HepG2 (cell line): Measurements from ENCODE around the gene MCRIP2. TPM values are rescaled to one million over a fixed set of nuclear protein-coding genes. Genes with fewer than 3 reads are reported as not detected.

Source experiments
- ADNP ChIP-seq: sonication (generic); formaldehyde crosslinking; IDR thresholded peaks from 2 replicates; pipeline ENCODE4 v1.4.0; 2020; ENCODE audit warnings: missing genetic modification reagents
- AGO1 ChIP-seq: fragments of 200-400 bp; formaldehyde crosslinking; IDR thresholded peaks from 2 replicates; pipeline ENCODE4 v1.6.1; 2017; ENCODE audit warnings: mild to moderate bottlenecking, low read depth, low read length, moderate library complexity; ENCODE audit not compliant: poor library complexity, severe bottlenecking
- ELF3 ChIP-seq: IDR thresholded peaks from 2 replicates; pipeline ENCODE4 v1.6.1; 2016; ENCODE audit warnings: missing genetic modification reagents, missing compliant biosample characterization
- HHEX ChIP-seq: IDR thresholded peaks from 2 replicates; pipeline ENCODE4 v1.6.1; 2016; ENCODE audit warnings: control low read depth
- ISL2 ChIP-seq: sonication (generic); formaldehyde crosslinking; IDR thresholded peaks from 2 replicates; pipeline ENCODE4 v1.5.0; 2020; ENCODE audit warnings: missing genetic modification reagents
- MYC ChIP-seq: sonication (generic); formaldehyde crosslinking; IDR thresholded peaks from 2 replicates; pipeline ENCODE4 v1.9.0; 2021; ENCODE audit warnings: missing genetic modification reagents, borderline replicate concordance
- NR2F6 ChIP-seq, 2 experiments: IDR thresholded peaks; 2 replicates each; pipeline ENCODE4 v1.6.1; 2016; ENCODE audit warnings: antibody characterized with exemption in 1 of 2, mild to moderate bottlenecking in 1 of 2
- POGZ ChIP-seq: sonication (generic); formaldehyde crosslinking; IDR thresholded peaks from 2 replicates; pipeline ENCODE4 v1.4.0; 2020; ENCODE audit warnings: mild to moderate bottlenecking, missing genetic modification reagents
- RAD21 ChIP-seq: fragments of 450-650 bp; formaldehyde crosslinking; IDR thresholded peaks from 2 replicates; pipeline ENCODE4 v1.5.0; 2020; ENCODE audit warnings: mild to moderate bottlenecking
- RXRB ChIP-seq: IDR thresholded peaks from 2 replicates; pipeline ENCODE4 v1.6.1; 2016; ENCODE audit warnings: borderline replicate concordance, missing genetic modification reagents, missing compliant biosample characterization
- SIN3B ChIP-seq: fragments of 150-350 bp; IDR thresholded peaks from 2 replicates; pipeline ENCODE4 v1.6.1; 2014; ENCODE audit warnings: low read length
- ZNF431 ChIP-seq: sonication (generic); formaldehyde crosslinking; IDR thresholded peaks from 2 replicates; pipeline ENCODE4 v1.9.0; 2022; ENCODE audit warnings: missing genetic modification reagents, low read depth, mild to moderate bottlenecking, borderline replicate concordance
- ZNF768 ChIP-seq: sonication (generic); formaldehyde crosslinking; IDR thresholded peaks from 2 replicates; pipeline ENCODE4 v1.4.0; 2020; ENCODE audit warnings: missing genetic modification reagents
- polyA plus RNA-seq, 8 experiments: library from polyadenylated mRNA; depleted of rRNA in 3 of 8; stranded (reverse) in 7 of 8; unstranded in 1 of 8; fragments of >200 nt; fragmentation: Illumina TruSeq in 4 of 8; extraction: Trizol in 4 of 8; gene quantifications; 2 replicates each; pipeline versions ENCODE4 v1.2.1 to v1.2.3, GENCODE V29; 2011 to 2016; ENCODE audit warnings: low read depth in 4 of 8, missing spikeins in 1 of 8, mixed read lengths in 1 of 8; ENCODE audit not compliant: insufficient read depth in 1 of 8
- total RNA-seq, 5 experiments: library from RNA; depleted of rRNA; stranded (reverse); fragments of >200 nt; fragmentation: Illumina TruSeq; extraction: Trizol; gene quantifications; 2 replicates each; pipeline ENCODE4 v1.2.3, GENCODE V29; 2016; ENCODE audit warnings: low read depth in 1 of 5
- TF ChIP-seq, protein P1 (sequence below): IDR thresholded peaks from 2 replicates; pipeline ENCODE4 v1.6.1; 2016
- TF ChIP-seq, protein P2 (sequence below): IDR thresholded peaks from 2 replicates; pipeline ENCODE4 v1.6.1; 2018; ENCODE audit warnings: missing genetic modification reagents
- TF ChIP-seq, protein P3 (sequence below): sonication (generic); formaldehyde crosslinking; IDR thresholded peaks from 2 replicates; pipeline ENCODE4 v1.9.0; 2021; ENCODE audit warnings: missing genetic modification reagents, borderline replicate concordance

The MCRIP2 gene
- total and polyA plus RNA-seq, 2 of the 13 experiments (the other 11 are each of a cell fraction or from before 2014, with no cell fraction given): 39.6 to 76.7 TPM

DNA sequence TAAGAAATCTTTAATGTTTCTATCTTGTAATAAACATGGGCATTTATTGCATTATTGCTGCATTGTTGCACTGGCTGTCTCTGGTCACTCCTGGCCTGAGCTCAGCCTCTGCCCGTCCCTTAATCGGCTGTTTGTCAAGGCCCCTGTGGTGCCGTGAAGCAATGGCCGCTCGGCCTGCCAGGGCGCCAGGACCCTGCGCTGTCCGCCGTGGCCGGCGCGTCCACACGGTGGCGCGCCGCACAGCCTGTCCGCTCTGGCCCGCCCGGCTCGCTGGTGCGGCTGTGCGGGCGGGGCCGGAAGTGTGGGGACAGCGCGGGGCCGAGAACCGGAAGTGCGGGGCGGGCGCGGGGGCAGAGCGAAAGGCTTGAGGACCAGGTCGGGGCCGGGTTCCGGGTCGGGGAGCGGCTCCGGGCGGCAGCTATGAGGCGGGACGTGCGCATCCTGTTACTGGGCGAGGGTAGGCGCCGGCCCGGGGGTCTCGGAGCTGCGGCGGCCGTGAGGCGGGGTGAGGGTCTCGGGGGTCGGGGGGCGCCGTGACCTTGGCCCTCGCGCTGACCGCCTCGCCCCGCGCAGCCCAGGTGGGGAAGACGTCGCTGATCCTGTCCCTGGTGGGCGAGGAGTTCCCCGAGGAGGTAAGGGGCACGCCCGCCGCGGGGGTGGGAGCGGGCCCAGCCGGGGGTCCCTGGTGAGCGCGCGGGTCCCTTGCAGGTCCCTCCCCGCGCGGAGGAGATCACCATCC, 26.3 kb downstream of the MCRIP2 start, which contains the start of gene RHOT2 (continued):
- TF ChIP-seq, protein P1, sequence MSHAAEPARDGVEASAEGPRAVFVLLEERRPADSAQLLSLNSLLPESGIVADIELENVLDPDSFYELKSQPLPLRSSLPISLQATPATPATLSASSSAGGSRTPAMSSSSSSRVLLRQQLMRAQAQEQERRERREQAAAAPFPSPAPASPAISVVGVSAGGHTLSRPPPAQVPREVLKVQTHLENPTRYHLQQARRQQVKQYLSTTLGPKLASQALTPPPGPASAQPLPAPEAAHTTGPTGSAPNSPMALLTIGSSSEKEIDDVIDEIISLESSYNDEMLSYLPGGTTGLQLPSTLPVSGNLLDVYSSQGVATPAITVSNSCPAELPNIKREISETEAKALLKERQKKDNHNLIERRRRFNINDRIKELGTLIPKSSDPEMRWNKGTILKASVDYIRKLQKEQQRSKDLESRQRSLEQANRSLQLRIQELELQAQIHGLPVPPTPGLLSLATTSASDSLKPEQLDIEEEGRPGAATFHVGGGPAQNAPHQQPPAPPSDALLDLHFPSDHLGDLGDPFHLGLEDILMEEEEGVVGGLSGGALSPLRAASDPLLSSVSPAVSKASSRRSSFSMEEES (CRISPR knock-in tag): peak; percentile 62; the same call in 1 of the 2 replicates
- TF ChIP-seq ELF3: peak; percentile 79
- no peak for TF ChIP-seq SIN3B
- TF ChIP-seq HHEX (CRISPR knock-in tag): no peak
- TF ChIP-seq, protein P2, sequence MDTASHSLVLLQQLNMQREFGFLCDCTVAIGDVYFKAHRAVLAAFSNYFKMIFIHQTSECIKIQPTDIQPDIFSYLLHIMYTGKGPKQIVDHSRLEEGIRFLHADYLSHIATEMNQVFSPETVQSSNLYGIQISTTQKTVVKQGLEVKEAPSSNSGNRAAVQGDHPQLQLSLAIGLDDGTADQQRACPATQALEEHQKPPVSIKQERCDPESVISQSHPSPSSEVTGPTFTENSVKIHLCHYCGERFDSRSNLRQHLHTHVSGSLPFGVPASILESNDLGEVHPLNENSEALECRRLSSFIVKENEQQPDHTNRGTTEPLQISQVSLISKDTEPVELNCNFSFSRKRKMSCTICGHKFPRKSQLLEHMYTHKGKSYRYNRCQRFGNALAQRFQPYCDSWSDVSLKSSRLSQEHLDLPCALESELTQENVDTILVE: peak; percentile 87; the same call in 1 of the 2 replicates
- no peak for TF ChIP-seq NR2F6 (IDR thresholded peaks at IDR 0.05)
- TF ChIP-seq NR2F6 (CRISPR knock-in tag; IDR thresholded peaks at IDR 0.05): peak; percentile 39; the same call in 1 of the 2 replicates
- TF ChIP-seq MYC: peak; percentile 78; the same call in 1 of the 2 replicates
- peak; percentile 57 for TF ChIP-seq POGZ (CRISPR knock-in tag)
- peak; percentile 48; the same call in 1 of the 2 replicates for TF ChIP-seq ZNF768 (CRISPR knock-in tag)
- TF ChIP-seq RXRB (CRISPR knock-in tag): peak; percentile 62
- no peak; the same call in 1 of the 2 replicates for TF ChIP-seq ISL2 (CRISPR knock-in tag)
- TF ChIP-seq ZNF431 (CRISPR knock-in tag): peak; percentile 60; the same call in 1 of the 2 replicates
- TF ChIP-seq RAD21: peak; percentile 92
- no peak for TF ChIP-seq AGO1
- no peak for TF ChIP-seq ADNP
- TF ChIP-seq, protein P3, sequence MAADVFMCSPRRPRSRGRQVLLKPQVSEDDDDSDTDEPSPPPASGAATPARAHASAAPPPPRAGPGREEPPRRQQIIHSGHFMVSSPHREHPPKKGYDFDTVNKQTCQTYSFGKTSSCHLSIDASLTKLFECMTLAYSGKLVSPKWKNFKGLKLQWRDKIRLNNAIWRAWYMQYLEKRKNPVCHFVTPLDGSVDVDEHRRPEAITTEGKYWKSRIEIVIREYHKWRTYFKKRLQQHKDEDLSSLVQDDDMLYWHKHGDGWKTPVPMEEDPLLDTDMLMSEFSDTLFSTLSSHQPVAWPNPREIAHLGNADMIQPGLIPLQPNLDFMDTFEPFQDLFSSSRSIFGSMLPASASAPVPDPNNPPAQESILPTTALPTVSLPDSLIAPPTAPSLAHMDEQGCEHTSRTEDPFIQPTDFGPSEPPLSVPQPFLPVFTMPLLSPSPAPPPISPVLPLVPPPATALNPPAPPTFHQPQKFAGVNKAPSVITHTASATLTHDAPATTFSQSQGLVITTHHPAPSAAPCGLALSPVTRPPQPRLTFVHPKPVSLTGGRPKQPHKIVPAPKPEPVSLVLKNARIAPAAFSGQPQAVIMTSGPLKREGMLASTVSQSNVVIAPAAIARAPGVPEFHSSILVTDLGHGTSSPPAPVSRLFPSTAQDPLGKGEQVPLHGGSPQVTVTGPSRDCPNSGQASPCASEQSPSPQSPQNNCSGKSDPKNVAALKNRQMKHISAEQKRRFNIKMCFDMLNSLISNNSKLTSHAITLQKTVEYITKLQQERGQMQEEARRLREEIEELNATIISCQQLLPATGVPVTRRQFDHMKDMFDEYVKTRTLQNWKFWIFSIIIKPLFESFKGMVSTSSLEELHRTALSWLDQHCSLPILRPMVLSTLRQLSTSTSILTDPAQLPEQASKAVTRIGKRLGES (CRISPR knock-in tag): no peak
- TF ChIP-seq, all 625 proteins: peak for 250
